IMR-90 (cell line): ENCODE data around the gene AMN.

ENCODE experiments used
- BHLHE40 ChIP-seq: fragments of 150-350 bp; IDR thresholded peaks from 2 replicates; pipeline ENCODE4 v1.6.1; 2016; ENCODE audit warnings: mild to moderate bottlenecking, low read depth, low read length
- CEBPB ChIP-seq: IDR thresholded peaks from 2 replicates; pipeline ENCODE4 v1.6.1; 2012; ENCODE audit warnings: low read depth, low read length, improper control_type of control experiment
- FOS ChIP-seq: fragments of 150-350 bp; IDR thresholded peaks from 2 replicates; pipeline ENCODE4 v1.6.1; 2016; ENCODE audit warnings: low read depth, low read length
- MAFK ChIP-seq: IDR thresholded peaks from 2 replicates; pipeline ENCODE4 v1.6.1; 2012; ENCODE audit warnings: low read depth, low read length, improper control_type of control experiment
- MXI1 ChIP-seq: IDR thresholded peaks from 2 replicates; pipeline ENCODE4 v1.6.1; 2012; ENCODE audit warnings: low read depth, mild to moderate bottlenecking, low read length, moderate library complexity, borderline replicate concordance
- POLR2A ChIP-seq: IDR thresholded peaks from 2 replicates; pipeline ENCODE4 v1.6.1; 2012; ENCODE audit warnings: mild to moderate bottlenecking, low read depth, low read length
- RAD21 ChIP-seq: IDR thresholded peaks from 2 replicates; pipeline ENCODE4 v1.6.1; 2012; ENCODE audit warnings: low read length, improper control_type of control experiment
- RCOR1 ChIP-seq: IDR thresholded peaks from 2 replicates; pipeline ENCODE4 v1.6.1; 2012; ENCODE audit warnings: mild to moderate bottlenecking, low read length, improper control_type of control experiment; ENCODE audit not compliant: insufficient replicate concordance
- RFX5 ChIP-seq: IDR thresholded peaks from 2 replicates; pipeline ENCODE4 v1.8.0; 2012; ENCODE audit warnings: low read depth, mild to moderate bottlenecking, low read length, moderate library complexity
- SMC3 ChIP-seq: fragments of 150-350 bp; IDR thresholded peaks from 2 replicates; pipeline ENCODE4 v1.6.1; 2016; ENCODE audit warnings: low read depth, mild to moderate bottlenecking, antibody characterized with exemption, low read length, moderate library complexity
- TF ChIP-seq, protein P1 (sequence below): conservative IDR thresholded peaks from 2 replicates; pipeline ENCODE4 v1.5.1; 2012; ENCODE audit warnings: mild to moderate bottlenecking, low read depth, low read length, improper control_type of control experiment
- TF ChIP-seq, protein P2 (sequence below): fragments of 150-350 bp; IDR thresholded peaks from 2 replicates; pipeline ENCODE4 v1.6.1; 2017; ENCODE audit warnings: mild to moderate bottlenecking, antibody characterized with exemption, low read length, low read depth
- TF ChIP-seq, protein P3 (sequence below): fragments of 150-350 bp; IDR thresholded peaks from 2 replicates; pipeline ENCODE4 v1.6.1; 2016; ENCODE audit warnings: low read depth, mild to moderate bottlenecking, low read length, moderate library complexity, borderline replicate concordance

DNA sequence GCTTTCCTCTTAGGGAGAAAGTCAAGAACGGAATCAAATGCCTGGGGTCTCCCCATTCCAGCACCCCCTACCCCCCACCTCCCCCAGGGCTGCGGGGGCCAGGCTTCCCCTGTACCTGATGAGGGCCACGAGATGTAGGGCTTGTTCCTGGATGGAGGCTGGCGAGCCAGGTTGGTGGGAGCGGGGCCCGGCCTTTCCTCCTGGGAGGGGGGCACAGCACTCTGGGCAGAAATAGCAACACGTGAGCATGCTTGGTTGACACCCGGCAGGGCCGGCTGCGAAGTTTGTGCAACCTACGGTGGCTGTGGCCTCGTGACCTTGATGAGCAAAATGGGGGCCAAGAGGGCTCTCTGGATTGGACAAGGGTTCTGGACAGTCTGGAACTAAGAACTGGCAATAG is 15.7 kb downstream of the AMN start:
- TF ChIP-seq POLR2A (no peak), RAD21 (no peak), BHLHE40 (no peak), MXI1 (no peak), SMC3 (no peak), MAFK (no peak), CEBPB (no peak), FOS (no peak), RCOR1 (no peak), RFX5 (no peak)
- TF ChIP-seq, protein P1, sequence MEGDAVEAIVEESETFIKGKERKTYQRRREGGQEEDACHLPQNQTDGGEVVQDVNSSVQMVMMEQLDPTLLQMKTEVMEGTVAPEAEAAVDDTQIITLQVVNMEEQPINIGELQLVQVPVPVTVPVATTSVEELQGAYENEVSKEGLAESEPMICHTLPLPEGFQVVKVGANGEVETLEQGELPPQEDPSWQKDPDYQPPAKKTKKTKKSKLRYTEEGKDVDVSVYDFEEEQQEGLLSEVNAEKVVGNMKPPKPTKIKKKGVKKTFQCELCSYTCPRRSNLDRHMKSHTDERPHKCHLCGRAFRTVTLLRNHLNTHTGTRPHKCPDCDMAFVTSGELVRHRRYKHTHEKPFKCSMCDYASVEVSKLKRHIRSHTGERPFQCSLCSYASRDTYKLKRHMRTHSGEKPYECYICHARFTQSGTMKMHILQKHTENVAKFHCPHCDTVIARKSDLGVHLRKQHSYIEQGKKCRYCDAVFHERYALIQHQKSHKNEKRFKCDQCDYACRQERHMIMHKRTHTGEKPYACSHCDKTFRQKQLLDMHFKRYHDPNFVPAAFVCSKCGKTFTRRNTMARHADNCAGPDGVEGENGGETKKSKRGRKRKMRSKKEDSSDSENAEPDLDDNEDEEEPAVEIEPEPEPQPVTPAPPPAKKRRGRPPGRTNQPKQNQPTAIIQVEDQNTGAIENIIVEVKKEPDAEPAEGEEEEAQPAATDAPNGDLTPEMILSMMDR: no peak
- TF ChIP-seq, protein P2, sequence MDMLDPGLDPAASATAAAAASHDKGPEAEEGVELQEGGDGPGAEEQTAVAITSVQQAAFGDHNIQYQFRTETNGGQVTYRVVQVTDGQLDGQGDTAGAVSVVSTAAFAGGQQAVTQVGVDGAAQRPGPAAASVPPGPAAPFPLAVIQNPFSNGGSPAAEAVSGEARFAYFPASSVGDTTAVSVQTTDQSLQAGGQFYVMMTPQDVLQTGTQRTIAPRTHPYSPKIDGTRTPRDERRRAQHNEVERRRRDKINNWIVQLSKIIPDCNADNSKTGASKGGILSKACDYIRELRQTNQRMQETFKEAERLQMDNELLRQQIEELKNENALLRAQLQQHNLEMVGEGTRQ: no peak
- TF ChIP-seq, protein P3, sequence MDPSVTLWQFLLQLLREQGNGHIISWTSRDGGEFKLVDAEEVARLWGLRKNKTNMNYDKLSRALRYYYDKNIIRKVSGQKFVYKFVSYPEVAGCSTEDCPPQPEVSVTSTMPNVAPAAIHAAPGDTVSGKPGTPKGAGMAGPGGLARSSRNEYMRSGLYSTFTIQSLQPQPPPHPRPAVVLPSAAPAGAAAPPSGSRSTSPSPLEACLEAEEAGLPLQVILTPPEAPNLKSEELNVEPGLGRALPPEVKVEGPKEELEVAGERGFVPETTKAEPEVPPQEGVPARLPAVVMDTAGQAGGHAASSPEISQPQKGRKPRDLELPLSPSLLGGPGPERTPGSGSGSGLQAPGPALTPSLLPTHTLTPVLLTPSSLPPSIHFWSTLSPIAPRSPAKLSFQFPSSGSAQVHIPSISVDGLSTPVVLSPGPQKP: no peak
